HK-2 (cell line): ENCODE measurements around the gene POLR2E.
A peak's percentile ranks its signal among the peaks of the same experiment; 100 is the strongest.
"Not testable (repeated sequence)": the region's sequence is repeated elsewhere in the genome, so short reads cannot be mapped to it uniquely, and the experiment has no call there.

Experiments
- DNase-seq: peaks from one replicate; pipeline ENCODE4 v3.0.0-alpha.2; 2018; ENCODE audit not compliant: unreplicated experiment

POLR2E gene

GRCh38 chr19:1126984-1127760 lies 32.0 kb upstream of the POLR2E start:
- DNase-seq: no peak

DNA sequence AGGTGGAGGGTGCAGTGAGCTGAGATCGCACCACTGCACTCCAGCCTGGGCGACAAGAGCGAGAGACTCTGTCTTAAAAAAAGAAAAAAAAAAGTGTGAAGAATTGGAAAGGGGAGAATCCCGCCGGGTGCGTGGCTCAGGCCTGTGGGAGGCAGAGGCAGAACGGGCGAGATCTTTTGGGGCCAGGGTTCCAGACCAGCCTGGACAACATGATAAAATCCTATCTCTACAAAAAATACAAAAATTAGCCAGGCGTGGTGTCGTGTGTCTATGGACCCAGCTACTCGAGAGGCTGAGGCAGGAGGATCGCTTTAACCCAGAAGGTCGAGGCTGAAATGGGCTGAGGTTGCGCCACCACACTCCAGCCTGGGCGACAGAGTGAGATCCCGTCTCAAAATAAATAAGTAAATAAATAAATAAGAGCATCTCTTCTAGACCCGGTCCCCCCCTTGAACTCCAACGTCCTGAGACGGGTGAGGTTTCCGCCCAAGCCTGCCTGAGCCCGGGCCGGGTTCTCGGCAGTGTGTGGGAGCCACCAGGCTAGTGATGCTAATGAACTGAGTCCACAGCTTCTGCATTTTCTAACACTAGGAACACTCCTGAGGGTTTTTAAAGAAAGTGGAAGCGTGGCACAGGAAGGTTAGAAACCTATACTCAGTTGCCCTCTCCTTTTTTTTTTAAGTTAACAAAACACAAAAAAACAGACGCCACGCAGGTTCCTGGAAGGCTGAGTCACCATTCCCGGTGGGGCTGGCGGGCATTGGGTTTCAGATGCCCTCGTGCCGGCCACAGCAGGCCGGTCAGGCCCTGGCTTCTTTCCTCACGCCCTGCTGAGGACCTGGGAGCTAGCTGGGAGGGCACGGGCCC lies 30.7 kb upstream of the POLR2E start:
- no peak for DNase-seq

DNA sequence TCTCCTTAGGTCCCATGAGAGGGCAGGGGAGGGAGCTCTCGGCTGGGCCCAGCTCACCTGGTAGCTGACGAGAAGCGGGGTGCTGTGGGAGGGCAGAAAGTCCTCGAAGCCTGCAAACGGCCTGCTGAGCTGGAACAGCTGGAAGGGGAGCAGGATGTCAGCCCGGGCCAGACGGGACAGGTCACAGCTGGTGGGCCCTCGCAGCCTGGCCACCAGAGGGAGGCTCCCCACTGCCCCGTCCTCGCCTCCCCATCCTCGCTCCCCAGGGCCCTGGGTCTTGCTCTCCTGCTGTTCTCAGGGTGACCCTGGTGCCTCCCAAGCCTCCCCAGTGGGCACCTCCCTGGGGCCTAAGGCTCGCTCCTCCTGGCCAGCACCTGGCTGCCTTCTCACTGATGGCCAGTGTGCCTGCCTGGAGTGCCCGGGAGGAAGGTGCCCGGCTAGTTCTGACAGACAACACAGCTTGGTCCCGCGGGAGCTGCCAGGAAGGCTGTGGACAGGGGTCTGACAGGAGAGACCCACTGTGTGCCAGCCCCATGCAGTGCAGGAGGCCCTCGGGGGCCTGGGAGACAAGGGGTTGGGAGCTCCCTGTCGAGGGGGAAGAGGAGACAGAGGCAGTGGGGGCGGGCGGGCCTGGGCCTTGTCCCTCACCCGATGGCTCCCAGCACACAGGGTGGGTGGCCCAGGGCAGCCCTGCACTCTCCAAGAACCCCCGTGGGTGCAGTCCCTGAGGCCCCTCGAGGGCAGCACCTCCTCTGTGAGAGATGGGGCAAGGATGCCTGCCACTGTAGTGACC lies 28.9 kb upstream of the POLR2E start:
- no peak for DNase-seq

DNA sequence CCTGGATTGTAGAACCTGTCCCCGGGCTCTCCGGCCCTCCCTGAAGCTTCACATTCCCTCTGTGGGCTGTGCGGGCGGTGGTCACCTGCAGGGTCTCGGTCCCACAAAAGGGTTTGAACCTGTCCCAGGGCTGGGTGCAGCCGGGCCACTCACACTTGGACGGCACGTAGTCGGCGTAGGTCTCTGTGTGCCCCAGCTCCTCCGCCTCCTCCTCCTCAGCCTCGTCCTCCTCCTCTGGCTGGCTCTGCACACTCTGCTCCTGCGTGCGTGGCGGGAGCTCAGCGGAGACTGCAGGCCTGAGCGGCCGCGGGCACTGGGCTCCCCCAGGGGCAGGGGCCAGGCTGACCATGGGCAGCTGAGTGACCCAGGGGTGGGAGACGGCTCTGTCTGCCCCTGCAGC lies 28.2 kb upstream of the POLR2E start:
- no peak for DNase-seq

DNA sequence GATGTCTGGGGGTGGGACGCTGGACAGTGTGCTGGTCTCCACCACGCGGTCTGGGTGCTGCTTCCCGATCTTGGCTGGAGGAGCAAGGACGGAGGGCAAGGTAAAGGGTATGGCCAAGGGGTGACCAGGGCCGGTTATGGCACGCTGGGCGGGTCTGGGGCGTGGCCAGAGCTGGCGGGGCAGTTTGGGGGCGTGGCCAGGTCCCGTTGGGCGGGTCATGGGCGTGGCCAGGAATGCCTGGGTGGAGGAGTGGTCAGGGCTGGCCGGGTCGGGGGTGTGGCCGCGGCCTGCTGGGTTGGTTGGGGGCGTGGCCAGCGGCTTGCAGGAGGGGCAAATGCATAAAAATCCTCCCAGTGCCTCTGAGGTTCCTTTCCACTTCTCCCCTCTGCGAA lies 27.8 kb upstream of the POLR2E start:
- peak; percentile 74 for DNase-seq

- DNase-seq: no peak
These were observed 27.1 kb upstream of the POLR2E start for GRCh38 chr19:1122021-1122971.

GRCh38 chr19:1121395-1121794 lies 26.2 kb upstream of the POLR2E start:
- no peak for DNase-seq

DNA sequence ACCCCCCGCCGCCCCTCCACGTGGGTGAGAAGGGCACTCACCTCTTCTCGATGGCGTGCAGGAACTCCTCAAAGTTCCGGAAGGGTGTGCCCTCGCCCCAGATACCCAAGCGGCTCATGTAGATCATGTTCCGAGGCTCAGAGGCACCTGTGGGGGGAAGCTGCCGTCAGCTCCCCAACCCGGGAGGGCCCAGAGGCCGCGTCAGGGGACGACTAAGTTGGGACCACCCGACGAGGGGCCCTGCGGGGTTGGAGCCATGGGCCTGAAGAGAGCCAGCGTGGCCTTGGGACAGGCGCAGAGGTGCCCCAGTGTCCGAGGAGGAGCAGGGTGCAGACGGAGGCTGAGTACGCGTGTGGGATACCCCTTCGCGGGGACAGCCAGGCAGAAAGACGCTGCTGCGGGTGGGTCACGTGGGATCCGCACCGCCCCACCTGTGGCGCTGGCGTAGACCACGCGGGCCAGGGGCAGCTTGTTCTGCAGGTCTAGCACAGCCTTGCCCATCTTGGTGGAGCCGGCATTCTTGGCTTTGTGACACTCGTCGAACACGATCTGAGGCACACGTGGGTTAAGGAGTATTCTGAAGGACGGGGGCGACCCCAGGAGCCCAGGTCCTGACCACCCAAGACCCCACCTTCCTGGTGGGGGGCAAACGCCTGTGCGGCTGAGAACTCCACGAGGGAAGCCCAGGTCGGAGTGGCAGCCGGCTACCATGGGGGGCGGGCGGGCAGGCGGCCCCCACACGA lies 24.5 kb upstream of the POLR2E start:
- no peak for DNase-seq

DNA sequence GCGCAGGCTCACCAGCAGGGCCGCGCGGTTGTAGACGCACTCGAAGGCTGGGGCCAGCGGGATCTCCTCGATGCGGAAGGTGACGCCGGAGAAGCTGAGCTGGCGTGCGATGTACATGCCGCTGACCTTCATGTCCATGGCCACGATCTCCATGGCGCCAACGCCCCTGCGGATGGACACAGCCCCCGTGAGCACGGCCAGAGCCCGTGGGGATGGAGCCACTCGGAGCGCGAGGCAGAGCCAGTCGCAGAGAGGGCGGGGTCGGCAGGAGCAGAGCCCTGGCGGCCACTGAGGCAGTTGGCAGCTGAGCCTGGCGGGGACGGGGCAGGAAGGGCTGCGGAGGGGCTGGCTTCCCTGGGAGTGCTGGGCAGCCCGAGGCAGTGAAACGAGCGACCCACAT lies 23.8 kb upstream of the POLR2E start:
- no peak for DNase-seq

- DNase-seq: no peak
These were observed 22.5 kb upstream of the POLR2E start for GRCh38 chr19:1117654-1118053.

DNA sequence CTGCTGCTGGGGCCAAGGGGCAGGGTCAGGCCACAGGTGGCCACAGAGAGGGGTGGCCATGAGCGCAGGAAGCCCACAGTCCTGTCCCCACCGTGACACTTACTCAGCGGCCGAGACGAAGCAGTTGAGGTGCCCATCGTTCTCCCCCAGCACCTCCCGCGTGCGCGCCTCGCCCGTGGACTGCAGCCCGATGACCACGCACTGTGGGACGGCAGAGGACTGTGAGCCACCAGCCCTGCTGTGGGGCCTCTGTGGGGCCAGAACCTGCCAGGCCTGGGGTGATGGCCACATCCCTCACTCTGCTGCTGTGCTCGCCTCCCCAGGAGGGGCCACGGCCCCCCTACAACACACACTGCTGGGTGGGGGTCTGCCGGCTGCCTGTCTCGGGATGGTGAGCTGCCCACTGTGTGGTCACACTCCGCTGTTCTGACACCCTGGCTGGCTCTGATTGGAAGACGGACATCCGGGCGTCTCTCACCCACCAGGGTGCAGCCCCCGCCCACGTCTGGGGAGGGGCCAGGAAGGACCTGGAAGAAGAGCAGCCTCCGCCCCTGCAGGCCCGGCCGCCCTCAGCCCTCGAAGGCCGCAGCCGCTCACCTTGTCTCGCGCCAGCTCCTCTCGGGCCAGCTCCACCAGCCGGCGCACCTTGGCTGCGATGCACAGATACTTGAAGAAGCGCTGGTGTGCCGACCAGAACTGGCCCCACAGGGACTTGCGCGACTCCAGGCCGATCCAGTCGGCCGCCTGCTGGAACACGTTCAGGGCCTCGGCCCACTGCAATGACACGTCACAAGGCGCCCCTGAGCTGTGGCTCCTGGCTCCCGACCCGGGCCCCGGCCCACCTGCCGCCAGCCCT lies 21.8 kb upstream of the POLR2E start:
- DNase-seq: no peak

DNA sequence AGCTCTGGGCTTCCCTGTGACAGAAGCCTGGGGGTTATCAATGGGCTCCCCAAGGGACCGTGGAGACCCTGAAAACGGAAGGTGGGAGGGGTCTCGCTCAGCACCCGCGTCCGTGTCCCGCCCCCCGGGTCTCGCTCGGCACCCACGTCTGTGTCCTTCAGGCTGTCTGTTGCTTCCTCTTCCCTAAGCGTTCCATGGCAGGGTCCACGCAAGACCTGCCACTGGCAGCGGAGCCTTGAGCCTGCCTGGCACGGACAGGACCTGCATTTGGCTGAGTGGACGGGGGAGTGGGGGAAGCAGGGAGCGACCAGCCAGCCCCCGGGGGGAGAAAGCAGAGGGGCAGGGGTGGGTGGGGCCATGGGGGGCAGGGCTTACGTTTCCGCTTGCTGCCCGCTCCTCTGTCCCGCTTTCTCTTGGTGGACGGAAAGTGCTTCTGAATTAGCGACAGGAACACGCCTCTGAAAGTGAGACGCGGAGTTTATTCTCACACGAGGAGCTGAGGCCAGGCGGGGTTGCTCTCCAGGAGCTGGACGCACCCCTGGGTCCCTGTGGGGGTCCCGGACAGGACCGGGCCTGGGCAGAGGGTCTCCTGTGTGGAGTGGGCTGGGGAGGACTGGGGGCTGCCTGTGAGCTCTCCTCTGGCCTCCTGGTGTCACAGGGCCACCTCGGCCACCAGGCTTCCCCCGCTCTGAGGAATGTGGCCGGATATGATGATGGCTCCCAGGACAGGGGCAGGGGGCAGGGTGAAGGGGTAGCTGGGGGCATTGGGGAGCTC lies 20.7 kb upstream of the POLR2E start:
- DNase-seq: no peak

- not testable (repeated sequence) for DNase-seq
These were observed 19.6 kb upstream of the POLR2E start for GRCh38 chr19:1114728-1115127.

GRCh38 chr19:1113986-1114483 lies 18.9 kb upstream of the POLR2E start:
- DNase-seq: no peak

- DNase-seq: peak; percentile 86
These were observed 18.1 kb upstream of the POLR2E start for GRCh38 chr19:1113030-1113985.

DNA sequence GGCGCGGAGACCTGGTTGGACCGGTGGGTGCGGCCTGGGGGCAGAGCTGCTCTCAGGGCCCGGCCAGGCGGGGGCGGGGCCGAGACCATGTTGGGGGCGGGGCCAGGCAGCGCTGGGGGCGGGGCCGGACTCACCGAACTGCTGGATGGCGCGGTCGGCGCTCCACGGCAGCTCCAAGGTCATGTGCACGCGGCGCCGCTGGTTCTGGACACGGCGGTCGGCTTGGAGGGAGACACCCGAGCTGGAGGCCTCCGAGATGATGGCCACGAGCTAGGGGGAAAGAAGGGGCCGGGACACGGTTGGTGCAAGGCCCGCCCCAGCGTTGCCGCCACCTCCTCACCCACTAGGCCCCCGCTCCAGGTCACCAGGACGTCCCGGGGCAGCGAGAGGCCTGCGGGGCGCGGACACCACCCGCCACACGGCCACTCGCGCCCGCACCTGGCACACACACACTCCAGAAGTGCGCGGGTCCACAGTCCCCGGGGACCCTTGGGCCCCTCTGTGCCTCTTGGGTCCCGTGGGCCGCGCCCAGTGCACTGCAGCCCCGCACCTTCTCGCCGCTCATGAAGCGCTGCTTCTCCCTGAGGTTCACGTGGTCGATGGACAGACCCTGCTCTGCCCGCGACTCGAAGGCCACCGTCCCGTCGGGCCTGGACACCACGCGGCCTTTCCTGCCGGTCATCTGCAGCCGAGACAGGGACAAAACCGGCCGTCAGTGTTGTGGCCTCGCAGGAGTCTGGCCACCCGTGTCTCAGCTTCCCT lies 17.3 kb upstream of the POLR2E start:
- DNase-seq: no peak
